HG02981 (cell line): ENCODE data around the gene AHI1.
A peak's percentile ranks its signal among the peaks of the same experiment; 100 is the strongest.
"Not testable (repeated sequence)": the region's sequence is repeated elsewhere in the genome, so short reads cannot be mapped to it uniquely, and the experiment has no call there.

Source experiments
- ATAC-seq: cut with Tn5 transposase; IDR thresholded peaks from one replicate; pipeline ENCODE4 v1.9.1; 2021; ENCODE audit warnings: mild to moderate bottlenecking, moderate library complexity; ENCODE audit not compliant: unreplicated experiment

AHI1 gene

GRCh38 chr6:135506270-135506997 lies 8.9 kb upstream of the AHI1 start:
- peak; percentile 92 for ATAC-seq

- ATAC-seq, result no peak
Measured at GRCh38 chr6:135505648-135506047, 8.1 kb upstream of the AHI1 start.

- no peak for ATAC-seq
Measured at GRCh38 chr6:135505222-135505621, 7.7 kb upstream of the AHI1 start.

- no peak for ATAC-seq
Measured at GRCh38 chr6:135504734-135505133, 7.2 kb upstream of the AHI1 start.

GRCh38 chr6:135503703-135504475 lies 6.3 kb upstream of the AHI1 start:
- no peak for ATAC-seq

GRCh38 chr6:135499441-135500340 lies 2.2 kb upstream of the AHI1 start:
- no peak for ATAC-seq

- ATAC-seq, result peak; percentile 39
Measured at GRCh38 chr6:135498185-135498841, 773 bp upstream of the AHI1 start.

- ATAC-seq, result no peak
Measured at GRCh38 chr6:135496800-135497411, 634 bp downstream of the AHI1 start.

GRCh38 chr6:135493218-135493961 lies 4.2 kb downstream of the AHI1 start:
- no peak for ATAC-seq

- ATAC-seq, result no peak
Measured at GRCh38 chr6:135490381-135490780, 7.2 kb downstream of the AHI1 start.

- ATAC-seq, result no peak
Measured at GRCh38 chr6:135488023-135488422, 9.5 kb downstream of the AHI1 start.

GRCh38 chr6:135483903-135484302 lies 13.6 kb downstream of the AHI1 start:
- not testable (repeated sequence) for ATAC-seq

- ATAC-seq, result no peak
Measured at GRCh38 chr6:135481783-135482369, 15.7 kb downstream of the AHI1 start.

- ATAC-seq, result no peak
Measured at GRCh38 chr6:135479601-135480000, 17.9 kb downstream of the AHI1 start.

GRCh38 chr6:135478626-135479025 lies 18.9 kb downstream of the AHI1 start:
- ATAC-seq, result no peak

GRCh38 chr6:135475292-135475886 lies 22.2 kb downstream of the AHI1 start:
- ATAC-seq, result no peak

GRCh38 chr6:135474362-135474761 lies 23.2 kb downstream of the AHI1 start:
- ATAC-seq, result no peak

- ATAC-seq, result no peak
Measured at GRCh38 chr6:135465903-135466302, 31.6 kb downstream of the AHI1 start.

GRCh38 chr6:135465307-135465706 lies 32.2 kb downstream of the AHI1 start:
- peak; percentile 67 for ATAC-seq
